C4-2B (cell line): ENCODE data around the gene SYT1.

Experiments
- H3K27ac ChIP-seq: fragments of 450-650 bp; 2 replicates; pipeline ENCODE4 v1.5.1; 2017
- ZFX ChIP-seq: fragments of 450-650 bp; IDR thresholded peaks from 2 replicates; pipeline ENCODE4 v1.6.1; 2017
- TF ChIP-seq, protein P1 (sequence below): fragments of 450-650 bp; conservative IDR thresholded peaks from 2 replicates; pipeline ENCODE4 v1.5.1; 2017; ENCODE audit warnings: mild to moderate bottlenecking

The SYT1 gene

DNA sequence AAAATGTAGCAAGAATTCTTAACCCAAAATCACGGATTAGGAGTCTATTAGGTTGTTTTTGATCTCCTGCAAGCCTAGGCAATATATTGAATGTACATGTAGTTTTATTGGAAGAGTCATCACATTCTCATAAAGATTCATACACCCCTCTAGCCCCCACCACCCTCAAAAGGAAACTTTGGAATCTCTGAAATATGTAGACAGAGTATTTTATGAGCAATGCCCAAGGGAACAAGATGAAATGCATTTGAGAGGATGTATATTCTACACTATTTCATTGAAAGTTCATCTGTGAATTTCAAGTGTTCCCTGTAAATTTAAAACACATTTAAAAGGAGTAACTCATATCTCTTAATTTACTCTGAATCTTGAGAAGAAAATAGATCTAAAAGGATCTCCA lies 103.7 kb downstream of the SYT1 start:
- H3K27ac ChIP-seq, result no peak overlapping the region

DNA sequence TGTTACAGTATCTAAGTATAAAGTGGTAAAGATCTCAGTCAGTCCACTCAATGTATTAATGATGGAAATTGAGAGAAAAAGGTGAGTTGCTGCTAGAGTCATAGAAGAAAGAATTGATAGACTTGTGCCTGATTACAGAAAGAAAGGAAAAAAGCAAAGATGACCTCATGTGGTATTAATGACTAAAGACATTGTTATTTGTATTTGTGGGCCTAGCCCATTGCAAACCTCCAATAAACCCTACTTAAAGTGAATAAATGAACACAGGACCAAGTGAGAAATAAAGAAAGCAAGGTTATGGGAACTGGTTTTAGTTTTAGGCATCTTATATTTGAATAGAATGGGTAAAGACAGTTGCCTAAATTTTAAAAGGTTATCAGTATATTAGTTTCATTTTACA lies 105.5 kb downstream of the SYT1 start:
- H3K27ac ChIP-seq, result no peak overlapping the region
- no peak for TF ChIP-seq ZFX
- TF ChIP-seq, protein P1, sequence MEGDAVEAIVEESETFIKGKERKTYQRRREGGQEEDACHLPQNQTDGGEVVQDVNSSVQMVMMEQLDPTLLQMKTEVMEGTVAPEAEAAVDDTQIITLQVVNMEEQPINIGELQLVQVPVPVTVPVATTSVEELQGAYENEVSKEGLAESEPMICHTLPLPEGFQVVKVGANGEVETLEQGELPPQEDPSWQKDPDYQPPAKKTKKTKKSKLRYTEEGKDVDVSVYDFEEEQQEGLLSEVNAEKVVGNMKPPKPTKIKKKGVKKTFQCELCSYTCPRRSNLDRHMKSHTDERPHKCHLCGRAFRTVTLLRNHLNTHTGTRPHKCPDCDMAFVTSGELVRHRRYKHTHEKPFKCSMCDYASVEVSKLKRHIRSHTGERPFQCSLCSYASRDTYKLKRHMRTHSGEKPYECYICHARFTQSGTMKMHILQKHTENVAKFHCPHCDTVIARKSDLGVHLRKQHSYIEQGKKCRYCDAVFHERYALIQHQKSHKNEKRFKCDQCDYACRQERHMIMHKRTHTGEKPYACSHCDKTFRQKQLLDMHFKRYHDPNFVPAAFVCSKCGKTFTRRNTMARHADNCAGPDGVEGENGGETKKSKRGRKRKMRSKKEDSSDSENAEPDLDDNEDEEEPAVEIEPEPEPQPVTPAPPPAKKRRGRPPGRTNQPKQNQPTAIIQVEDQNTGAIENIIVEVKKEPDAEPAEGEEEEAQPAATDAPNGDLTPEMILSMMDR, result no peak

More for the DNA sequence above, 103.7 kb downstream of the SYT1 start:
- TF ChIP-seq, protein P1, result no peak
- TF ChIP-seq ZFX, result no peak

DNA sequence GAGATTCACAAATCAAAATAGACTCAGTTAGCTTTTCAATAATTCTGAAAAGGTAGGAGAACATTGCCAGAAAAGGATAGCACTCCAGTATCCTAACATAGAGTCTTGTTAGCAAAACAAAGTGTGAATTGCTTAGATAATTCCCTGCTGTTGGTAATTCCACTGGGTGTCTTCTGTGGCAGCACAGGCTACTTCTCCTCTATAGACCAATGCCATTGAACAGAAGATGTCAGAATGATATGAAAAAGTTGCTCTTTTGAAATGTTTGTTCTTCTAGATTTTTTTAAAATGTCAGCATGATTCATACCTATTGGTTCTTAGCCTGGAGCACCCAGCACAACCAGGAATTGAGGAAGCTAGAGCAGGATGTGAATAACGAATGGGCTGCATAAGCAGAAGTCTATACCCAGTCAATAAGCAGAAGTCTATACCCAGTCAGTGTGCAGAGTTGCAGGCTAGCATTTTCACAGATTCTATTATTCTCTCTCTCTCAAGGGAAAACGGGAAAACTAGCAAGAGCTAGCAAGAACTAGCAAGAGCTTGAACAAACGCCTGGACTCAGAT lies 112.8 kb downstream of the SYT1 start:
- TF ChIP-seq, protein P1, result no peak
- no peak for TF ChIP-seq ZFX
- H3K27ac ChIP-seq, result no peak overlapping the region

DNA sequence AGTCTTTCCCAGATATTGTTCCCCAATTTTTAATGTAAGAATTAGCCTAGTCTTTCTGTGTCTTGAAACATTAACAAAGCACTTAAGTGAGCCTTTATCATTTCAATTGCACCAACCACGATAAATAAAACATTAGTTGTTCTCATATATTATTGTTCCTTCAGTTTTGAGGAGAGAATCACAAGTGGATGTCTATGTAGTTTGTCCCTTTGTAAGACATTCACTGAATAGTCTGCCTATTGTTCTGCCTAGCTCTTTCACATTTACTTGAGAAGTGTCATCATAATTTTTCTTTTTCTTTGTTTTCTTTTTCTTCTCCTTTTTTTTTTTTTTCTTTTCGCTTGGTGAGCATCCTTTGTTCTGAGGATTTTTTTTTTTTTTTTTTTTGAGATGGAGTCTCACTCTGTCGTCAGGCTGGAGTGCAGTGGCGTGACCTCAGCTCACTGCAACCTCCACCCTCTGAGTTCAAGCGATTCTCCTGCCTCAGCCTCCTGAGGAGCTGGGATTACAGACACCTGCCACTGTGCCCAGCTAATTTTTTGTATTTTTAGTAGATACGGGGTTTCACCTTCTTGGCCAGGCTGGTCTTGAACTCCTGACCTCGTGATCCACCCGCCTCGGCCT lies 129.7 kb downstream of the SYT1 start:
- peak overlapping the region; percentile 33; the same call in 1 of the 2 replicates for H3K27ac ChIP-seq
- TF ChIP-seq, protein P1, result no peak
- no peak for TF ChIP-seq ZFX

DNA sequence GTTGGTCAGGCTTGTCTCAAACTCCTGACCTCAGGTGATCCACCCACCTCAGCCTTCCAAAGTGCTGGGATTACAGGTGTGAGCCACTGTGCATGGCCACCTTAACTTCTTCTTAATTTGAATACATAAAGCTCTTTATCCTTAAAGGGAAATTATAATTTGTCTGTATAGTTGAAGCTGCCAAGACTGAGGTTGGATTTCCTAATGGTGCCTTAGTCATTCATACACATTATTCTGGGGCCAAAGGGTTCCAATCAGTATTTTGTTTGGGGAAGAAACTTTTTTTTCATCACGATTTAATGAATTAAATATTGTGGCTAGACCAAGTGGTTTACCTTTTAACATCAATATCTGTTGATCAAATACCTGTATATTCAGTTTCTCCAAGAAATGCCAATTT lies 135.9 kb downstream of the SYT1 start:
- TF ChIP-seq, protein P1, result no peak
- no peak overlapping the region for H3K27ac ChIP-seq

DNA sequence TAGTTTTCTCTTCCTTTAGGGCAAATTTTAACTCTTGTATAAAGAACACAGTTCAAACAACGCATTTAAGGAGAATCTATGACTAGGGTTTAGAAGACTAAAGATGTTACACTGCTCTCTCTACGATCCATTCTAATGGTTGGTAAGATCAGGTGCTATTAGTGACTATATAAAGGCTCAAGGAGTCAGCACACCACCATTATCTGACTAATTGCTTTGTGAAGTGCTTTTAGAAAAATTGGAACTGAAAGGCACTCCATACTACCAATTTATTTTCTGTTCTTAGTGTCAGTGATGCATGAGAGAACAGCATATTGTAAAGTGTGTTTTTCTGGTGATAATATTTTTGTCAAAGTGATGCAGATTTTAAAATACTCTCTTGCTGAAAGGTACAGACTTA lies 136.8 kb downstream of the SYT1 start:
- no peak for TF ChIP-seq ZFX
- TF ChIP-seq, protein P1, result no peak
- no peak overlapping the region for H3K27ac ChIP-seq

DNA sequence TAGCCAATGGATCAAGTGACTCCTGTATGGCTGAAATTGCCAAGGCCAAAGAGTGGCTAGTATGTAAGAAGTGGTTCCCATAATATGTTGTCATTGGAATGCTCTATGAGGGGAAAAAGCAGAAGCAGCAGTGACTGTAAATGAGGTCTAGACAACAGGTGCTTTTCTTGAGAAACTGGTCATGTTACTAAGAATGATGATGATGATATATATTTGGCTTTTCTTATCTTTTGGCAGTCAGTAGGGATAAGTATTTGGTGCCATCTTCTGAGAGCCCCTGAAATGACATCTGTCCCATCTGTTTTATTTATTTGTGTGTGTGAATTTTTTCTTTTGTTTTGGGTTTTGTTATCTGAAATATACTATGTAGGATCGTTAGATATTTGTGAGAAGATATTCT lies 141.7 kb downstream of the SYT1 start:
- no peak overlapping the region for H3K27ac ChIP-seq
- no peak for TF ChIP-seq ZFX
- TF ChIP-seq, protein P1, result peak; percentile 65
